ENCODE data around the gene SCP2D1.

GRCh38 chr20:18780385-18781130, 33.0 kb upstream of the SCP2D1 start:
- no peak for TF ChIP-seq CTCF (conservative IDR thresholded peaks at IDR 0.05; ENCODE audit: low read depth, low read length)
- no peak for TF ChIP-seq EZH2 (IDR thresholded peaks at IDR 0.05; ENCODE audit: borderline replicate concordance, low read depth, low read length, poor library complexity, severe bottlenecking)
